Measurements from ENCODE around the gene CD2BP2.

GRCh38 chr16:30376461-30376902 lies 21.4 kb upstream of the CD2BP2 start:
- TF ChIP-seq CTCF (IDR thresholded peaks at IDR 0.05): no peak
- no peak for TF ChIP-seq POLR2A (IDR thresholded peaks at IDR 0.05)

Data from testis (tissue), 2 donors.